D341Med (cell line): ENCODE measurements around the gene SORD.
A peak's percentile ranks its signal among the peaks of the same experiment; 100 is the strongest.
"Not testable (repeated sequence)": the region's sequence is repeated elsewhere in the genome, so short reads cannot be mapped to it uniquely, and the experiment has no call there.

Source experiments
- DNase-seq: peaks from one replicate; pipeline ENCODE4 v3.0.0; 2012; ENCODE audit warnings: low spot score

Gene SORD

GRCh38 chr15:45097466-45097865, 74.5 kb downstream of the SORD start:
- DNase-seq: no peak

GRCh38 chr15:45099549-45100165, 76.7 kb downstream of the SORD start:
- DNase-seq: no peak

- no peak for DNase-seq
Observed at GRCh38 chr15:45100884-45101625, 78.1 kb downstream of the SORD start.

- DNase-seq: no peak
Observed at GRCh38 chr15:45101749-45102148, 78.8 kb downstream of the SORD start.

- DNase-seq: no peak
Observed at GRCh38 chr15:45102226-45102625, 79.2 kb downstream of the SORD start.

- DNase-seq: not testable (repeated sequence)
Observed at GRCh38 chr15:45104170-45104569, 81.2 kb downstream of the SORD start.

- no peak for DNase-seq
Observed at GRCh38 chr15:45105586-45105985, 82.6 kb downstream of the SORD start.

- no peak for DNase-seq
Observed at GRCh38 chr15:45106002-45106790, 83.2 kb downstream of the SORD start.

- no peak for DNase-seq
Observed at GRCh38 chr15:45107941-45108630, 85.1 kb downstream of the SORD start.

GRCh38 chr15:45110256-45110820, 87.3 kb downstream of the SORD start:
- no peak for DNase-seq

- DNase-seq: no peak
Observed at GRCh38 chr15:45111390-45112142, 88.6 kb downstream of the SORD start.

- DNase-seq: no peak
Observed at GRCh38 chr15:45112143-45112590, 89.2 kb downstream of the SORD start.

GRCh38 chr15:45112591-45113379, 89.8 kb downstream of the SORD start:
- peak; percentile 70 for DNase-seq

- no peak for DNase-seq
Observed at GRCh38 chr15:45113380-45113990, 90.5 kb downstream of the SORD start.

GRCh38 chr15:45114076-45114750, 91.2 kb downstream of the SORD start, which contains the start of the genes DUOX2 and DUOXA2:
DUOX2 (minus strand) TSS chr15:45114172; CDS start chr15:45113411, 761 bp downstream.
DUOXA2 (plus strand) TSS chr15:45114326; CDS start chr15:45114606, 280 bp downstream.
- DNase-seq: no peak

GRCh38 chr15:45114751-45115085, 91.7 kb downstream of the SORD start:
- DNase-seq: no peak

GRCh38 chr15:45115312-45115820, 92.4 kb downstream of the SORD start:
- no peak for DNase-seq

- no peak for DNase-seq
Observed at GRCh38 chr15:45116006-45116481, 93.0 kb downstream of the SORD start.
